Measurements from ENCODE around the gene DNAJC7.

GRCh38 chr17:42060231-42060630 lies 43.0 kb upstream of the DNAJC7 start:
- no peak for TF ChIP-seq POLR2A (IDR thresholded peaks at IDR 0.05)
- no peak for TF ChIP-seq CTCF (IDR thresholded peaks at IDR 0.05)
